ENCODE results near the gene SMCP. TPM values are rescaled to one million over a fixed set of nuclear protein-coding genes. Genes with fewer than 3 reads are reported as not detected.
A peak's percentile ranks its signal among the peaks of the same experiment; 100 is the strongest.

The SMCP gene
- total RNA-seq, 1 donor from 2014 or later: not detected

- TF ChIP-seq, protein P1, sequence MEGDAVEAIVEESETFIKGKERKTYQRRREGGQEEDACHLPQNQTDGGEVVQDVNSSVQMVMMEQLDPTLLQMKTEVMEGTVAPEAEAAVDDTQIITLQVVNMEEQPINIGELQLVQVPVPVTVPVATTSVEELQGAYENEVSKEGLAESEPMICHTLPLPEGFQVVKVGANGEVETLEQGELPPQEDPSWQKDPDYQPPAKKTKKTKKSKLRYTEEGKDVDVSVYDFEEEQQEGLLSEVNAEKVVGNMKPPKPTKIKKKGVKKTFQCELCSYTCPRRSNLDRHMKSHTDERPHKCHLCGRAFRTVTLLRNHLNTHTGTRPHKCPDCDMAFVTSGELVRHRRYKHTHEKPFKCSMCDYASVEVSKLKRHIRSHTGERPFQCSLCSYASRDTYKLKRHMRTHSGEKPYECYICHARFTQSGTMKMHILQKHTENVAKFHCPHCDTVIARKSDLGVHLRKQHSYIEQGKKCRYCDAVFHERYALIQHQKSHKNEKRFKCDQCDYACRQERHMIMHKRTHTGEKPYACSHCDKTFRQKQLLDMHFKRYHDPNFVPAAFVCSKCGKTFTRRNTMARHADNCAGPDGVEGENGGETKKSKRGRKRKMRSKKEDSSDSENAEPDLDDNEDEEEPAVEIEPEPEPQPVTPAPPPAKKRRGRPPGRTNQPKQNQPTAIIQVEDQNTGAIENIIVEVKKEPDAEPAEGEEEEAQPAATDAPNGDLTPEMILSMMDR (IDR thresholded peaks at IDR 0.05; ENCODE audit: unreplicated experiment): peak; percentile 71
- Mint-ChIP-seq H3K27ac (no peak overlapping the region), H3K27me3 (peaks cover 4% of the 10 kb centered on the region), H3K4me1 (ENCODE audit: low read depth) (no peaks in the 10 kb centered on the region), H3K4me3 (ENCODE audit: low read depth) (no peak overlapping the region), H3K36me3 (ENCODE audit: insufficient read depth) (no peaks in the 10 kb centered on the region), H3K9me3 (ENCODE audit: low read depth) (no peaks in the 10 kb centered on the region)
- DNase-seq (ENCODE audit: low spot score, unreplicated experiment): peak; percentile 46
Measured at GRCh38 chr1:152869808-152870419, 8.2 kb upstream of the SMCP start.

- peaks cover 4% of the 10 kb centered on the region for H3K27me3 Mint-ChIP-seq
- TF ChIP-seq, protein P1 (IDR thresholded peaks at IDR 0.05; ENCODE audit: unreplicated experiment): peak; percentile 52
- H3K27ac Mint-ChIP-seq: no peak overlapping the region
- no peak for DNase-seq (ENCODE audit: low spot score, unreplicated experiment)
- H3K4me1 Mint-ChIP-seq (ENCODE audit: low read depth): no peaks in the 10 kb centered on the region
- no peaks in the 10 kb centered on the region for H3K36me3 Mint-ChIP-seq (ENCODE audit: insufficient read depth)
- H3K4me3 Mint-ChIP-seq (ENCODE audit: low read depth): no peak overlapping the region
- no peaks in the 10 kb centered on the region for H3K9me3 Mint-ChIP-seq (ENCODE audit: low read depth)
Measured at GRCh38 chr1:152870831-152871730, 7.0 kb upstream of the SMCP start.

DNA sequence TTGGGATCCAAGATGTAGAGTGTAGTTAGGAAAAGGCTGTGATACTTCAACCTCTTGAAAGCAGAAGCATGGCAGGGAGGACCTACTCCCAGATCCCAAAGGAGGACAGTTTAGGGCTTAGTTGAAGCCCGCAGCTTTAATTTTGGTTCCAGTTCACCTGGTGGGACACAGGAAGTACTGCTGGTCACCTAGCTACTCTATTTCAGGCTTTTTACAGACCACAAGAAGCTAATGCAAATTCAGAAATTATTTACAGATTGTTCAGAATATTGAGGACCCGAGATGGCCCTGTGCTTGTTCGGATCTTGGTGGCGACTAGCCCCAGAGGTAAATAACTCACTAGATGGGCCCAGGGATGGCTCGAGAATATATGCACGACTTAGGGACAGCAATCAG, 6.4 kb upstream of the SMCP start:
- Mint-ChIP-seq H3K36me3 (ENCODE audit: insufficient read depth) (no peaks in the 10 kb centered on the region), H3K27ac (no peak overlapping the region), H3K9me3 (ENCODE audit: low read depth) (no peaks in the 10 kb centered on the region), H3K4me3 (ENCODE audit: low read depth) (no peak overlapping the region), H3K27me3 (peaks cover 4% of the 10 kb centered on the region), H3K4me1 (ENCODE audit: low read depth) (no peaks in the 10 kb centered on the region)
- TF ChIP-seq, protein P1 (IDR thresholded peaks at IDR 0.05; ENCODE audit: unreplicated experiment): no peak
- no peak for DNase-seq (ENCODE audit: low spot score, unreplicated experiment)

DNA sequence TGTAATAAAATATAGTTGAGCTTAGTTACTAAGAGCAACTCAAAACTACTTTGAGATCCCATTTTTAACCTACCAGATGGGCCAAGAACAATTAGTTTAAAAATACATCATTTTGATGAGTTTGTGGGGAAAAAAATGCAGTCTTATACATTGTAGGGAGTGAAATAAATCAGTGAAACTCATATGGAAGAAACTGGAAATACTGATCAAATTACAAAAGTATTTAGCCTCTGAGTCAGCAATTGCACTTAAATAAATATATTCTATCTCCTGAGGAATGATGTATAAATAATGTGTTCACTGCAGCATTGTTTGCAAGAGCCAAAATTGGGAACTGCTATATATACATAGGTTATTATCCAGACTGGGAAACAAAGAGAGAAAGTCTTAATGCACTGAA, 4.6 kb upstream of the SMCP start:
- H3K4me3 Mint-ChIP-seq (ENCODE audit: low read depth): no peak overlapping the region
- peaks cover 4% of the 10 kb centered on the region for H3K27me3 Mint-ChIP-seq
- TF ChIP-seq, protein P1 (IDR thresholded peaks at IDR 0.05; ENCODE audit: unreplicated experiment): no peak
- peaks cover 9% of the 10 kb centered on the region for H3K9me3 Mint-ChIP-seq (ENCODE audit: low read depth)
- no peak overlapping the region for H3K27ac Mint-ChIP-seq
- H3K36me3 Mint-ChIP-seq (ENCODE audit: insufficient read depth): no peaks in the 10 kb centered on the region
- H3K4me1 Mint-ChIP-seq (ENCODE audit: low read depth): no peaks in the 10 kb centered on the region
- no peak for DNase-seq (ENCODE audit: low spot score, unreplicated experiment)

GRCh38 chr1:152876827-152877226, 1.3 kb upstream of the SMCP start:
- H3K4me1 Mint-ChIP-seq (ENCODE audit: low read depth): no peaks in the 10 kb centered on the region
- H3K27ac Mint-ChIP-seq: no peak overlapping the region
- peaks cover 28% of the 10 kb centered on the region for H3K9me3 Mint-ChIP-seq (ENCODE audit: low read depth)
- no peak for DNase-seq (ENCODE audit: low spot score, unreplicated experiment)
- no peaks in the 10 kb centered on the region for H3K36me3 Mint-ChIP-seq (ENCODE audit: insufficient read depth)
- no peaks in the 10 kb centered on the region for H3K27me3 Mint-ChIP-seq
- TF ChIP-seq, protein P1 (IDR thresholded peaks at IDR 0.05; ENCODE audit: unreplicated experiment): no peak
- H3K4me3 Mint-ChIP-seq (ENCODE audit: low read depth): no peak overlapping the region

All from progenitor cell of endocrine pancreas (in vitro differentiated cells).